PC-9 (cell line): ENCODE measurements around the gene GPM6B.
A peak's percentile ranks its signal among the peaks of the same experiment; 100 is the strongest.

ENCODE experiments used
- EZH2 ChIP-seq: fragments of 200-600 bp; sonication (generic); IDR thresholded peaks from 2 replicates; pipeline ENCODE4 v1.8.0; 2017; ENCODE audit warnings: antibody characterized with exemption, low read depth
- TF ChIP-seq, protein P1 (sequence below): fragments of 200-600 bp; sonication (generic); conservative IDR thresholded peaks from 2 replicates; pipeline ENCODE4 v1.6.1; 2017; ENCODE audit warnings: mixed run types, antibody characterized with exemption, mild to moderate bottlenecking, moderate library complexity

DNA sequence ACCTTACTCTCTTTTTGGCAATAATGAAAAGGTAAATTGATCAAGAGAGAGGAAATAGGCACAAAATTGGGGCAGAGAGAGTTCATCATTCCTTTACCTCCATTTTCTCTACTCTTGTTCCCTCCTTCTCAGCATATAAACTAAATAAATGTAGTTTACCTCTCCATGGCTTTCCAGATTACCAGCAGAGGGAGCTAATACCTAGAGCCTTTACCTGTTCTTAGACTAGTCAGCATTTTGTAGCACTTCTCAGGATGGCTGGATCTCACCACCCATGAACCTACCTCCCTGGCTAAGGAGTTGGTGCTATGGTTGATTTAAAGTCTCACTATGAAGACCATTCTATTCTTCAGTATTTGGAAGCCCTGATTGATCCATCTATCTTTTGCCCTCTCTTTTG lies 66.7 kb downstream of the GPM6B start:
- TF ChIP-seq, protein P1, sequence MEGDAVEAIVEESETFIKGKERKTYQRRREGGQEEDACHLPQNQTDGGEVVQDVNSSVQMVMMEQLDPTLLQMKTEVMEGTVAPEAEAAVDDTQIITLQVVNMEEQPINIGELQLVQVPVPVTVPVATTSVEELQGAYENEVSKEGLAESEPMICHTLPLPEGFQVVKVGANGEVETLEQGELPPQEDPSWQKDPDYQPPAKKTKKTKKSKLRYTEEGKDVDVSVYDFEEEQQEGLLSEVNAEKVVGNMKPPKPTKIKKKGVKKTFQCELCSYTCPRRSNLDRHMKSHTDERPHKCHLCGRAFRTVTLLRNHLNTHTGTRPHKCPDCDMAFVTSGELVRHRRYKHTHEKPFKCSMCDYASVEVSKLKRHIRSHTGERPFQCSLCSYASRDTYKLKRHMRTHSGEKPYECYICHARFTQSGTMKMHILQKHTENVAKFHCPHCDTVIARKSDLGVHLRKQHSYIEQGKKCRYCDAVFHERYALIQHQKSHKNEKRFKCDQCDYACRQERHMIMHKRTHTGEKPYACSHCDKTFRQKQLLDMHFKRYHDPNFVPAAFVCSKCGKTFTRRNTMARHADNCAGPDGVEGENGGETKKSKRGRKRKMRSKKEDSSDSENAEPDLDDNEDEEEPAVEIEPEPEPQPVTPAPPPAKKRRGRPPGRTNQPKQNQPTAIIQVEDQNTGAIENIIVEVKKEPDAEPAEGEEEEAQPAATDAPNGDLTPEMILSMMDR: peak; percentile 68
- TF ChIP-seq EZH2: no peak
